Heart left ventricle (tissue), 13 donors: ENCODE results near the gene DENND1C.

Source experiments
- CTCF ChIP-seq, 12 donors: fragments of 200-600 bp; sonication (generic) in 4 of 12; IDR thresholded peaks; one replicate each; pipeline versions ENCODE4 v1.5.0 to v1.8.0; 2018 to 2022; ENCODE audit warnings: antibody characterized with exemption in 12 of 12, mild to moderate bottlenecking in 5 of 12
- POLR2A ChIP-seq, 2 donors: fragments of 450-650 bp; IDR thresholded peaks; one replicate each; pipeline ENCODE4 v1.6.1; 2017; ENCODE audit warnings: antibody characterized with exemption in 2 of 2, mild to moderate bottlenecking in 2 of 2, moderate library complexity in 2 of 2
- donor health status: ischemic (EF 13 %, LVEDD 7.1; RV severe dilation, severe dysfunction).
- donor health status: DM: no; HTN: yes; CAD: no.
- donor health status: DM: no; HTN: no; CAD: no.
- donor health status: ischemic (EF 25% LVEDD 6.9; RV normal size, moderate dysfunction).
- donor health status: ischemic (EF 25% LVEDD 5.7; RV mildly dilated, moderate dysfunction).
- donor health status: ischemic (EF 35%, LVEDD 5.7; RV mildly dilated, moderate dysfunction).
- donor health status: nonischemic (EF 11% LVEDD 7.7; RV severe dilation, severe dysfunction).
- donor health status: DM: yes; HTN: yes; CAD: no.
- donor health status: PGD.
- donor health status: ischemic (EF 29% LVEDD 5.4; RV normal size, mild dysfunction).
- donor health status: nonischemic (EF 23%, LVEDD 6.1; RV moderate dilation, normal function).

- no peak for TF ChIP-seq CTCF (IDR thresholded peaks at IDR 0.05)
- no peak for TF ChIP-seq POLR2A (IDR thresholded peaks at IDR 0.05)
Measured at GRCh38 chr19:6478815-6479214, 2.8 kb downstream of the DENND1C start.
